B cell (primary cell): ENCODE measurements around the gene MUTYH. TPM values are rescaled to one million over a fixed set of nuclear protein-coding genes. Genes with fewer than 3 reads are reported as not detected.

Experiments
- ATAC-seq: fragments of 200-7000 bp; cut with Tn5 transposase; one replicate; pipeline ENCODE4 v1.10.0; 2021; ENCODE audit warnings: low read depth, mild to moderate bottlenecking, moderate number of reproducible peaks, moderate library complexity
- CTCF ChIA-PET: fragments of 350-600 bp; sonication (Branson Sonifier 250); formaldehyde crosslinking; loops from one replicate; lab custom pipeline; 2021; ENCODE audit warnings: antibody characterized with exemption, inconsistent platforms; lab: Charles Lee
- POLR2A ChIA-PET: fragments of 350-600 bp; sonication (Branson Sonifier 250); formaldehyde crosslinking; loops from one replicate; lab custom pipeline; 2021; ENCODE audit warnings: antibody characterized with exemption; lab: Charles Lee
- DNase-seq: peaks from one replicate; pipeline ENCODE4 v3.0.0; 2013
- H2AFZ ChIP-seq: 2 replicates; pipeline ENCODE4 v1.6.1; 2012; ENCODE audit warnings: mild to moderate bottlenecking, low read depth, low read length; ENCODE audit not compliant: insufficient read depth, poor library complexity, severe bottlenecking
- H3K27ac ChIP-seq, 2 donors: 1 replicate in 1 of 2; 2 replicates in 1 of 2; pipeline ENCODE4 v1.5.1; 2012 to 2013; ENCODE audit warnings: low read length in 2 of 2, mild to moderate bottlenecking in 2 of 2, moderate library complexity in 1 of 2
- H3K27me3 ChIP-seq, 4 experiments: fragments of 200-600 bp in 1 of 4; sonication (generic) in 1 of 4; replicated peaks in 1 of 4; 1 replicate in 2 of 4; 2 replicates in 2 of 4; pipeline versions ENCODE4 v1.6.1 to v1.7.0; 2013 to 2016; ENCODE audit warnings: low read length in 3 of 4, mild to moderate bottlenecking in 2 of 4, mixed read lengths in 1 of 4, moderate library complexity in 1 of 4; ENCODE audit not compliant: insufficient read depth in 4 of 4, control insufficient read depth in 3 of 4; ENCODE audit errors: control extremely low read depth in 1 of 4
- H3K36me3 ChIP-seq, 2 experiments: replicated peaks in 1 of 2; 1 replicate in 1 of 2; 2 replicates in 1 of 2; pipeline versions ENCODE4 v1.6.1 to v1.7.1; 2013; ENCODE audit warnings: low read length in 1 of 2; ENCODE audit not compliant: insufficient read depth in 2 of 2, control insufficient read depth in 1 of 2; ENCODE audit errors: control extremely low read depth in 1 of 2, extremely low read depth in 1 of 2
- H3K4me1 ChIP-seq, 2 donors: fragments of 200-600 bp in 1 of 2; sonication (generic) in 1 of 2; 1 replicate in 1 of 2; 2 replicates in 1 of 2; pipeline versions ENCODE4 v1.5.1 to v1.6.1; 2013 to 2017; ENCODE audit warnings: low read length in 2 of 2; ENCODE audit not compliant: control insufficient read depth in 2 of 2, insufficient read depth in 2 of 2
- H3K4me2 ChIP-seq: replicated peaks from 2 replicates; pipeline ENCODE3; 2012; ENCODE audit warnings: mild to moderate bottlenecking, low read depth, low read length; ENCODE audit not compliant: poor library complexity, severe bottlenecking
- H3K4me3 ChIP-seq, 5 experiments: fragments of 200-600 bp in 1 of 5; sonication (generic) in 1 of 5; 1 replicate in 3 of 5; 2 replicates in 2 of 5; pipeline versions ENCODE4 v1.5.1 to v1.7.0; 2011 to 2016; ENCODE audit warnings: low read length in 4 of 5, mild to moderate bottlenecking in 4 of 5, low read depth in 2 of 5, control low read depth in 1 of 5, moderate library complexity in 1 of 5; ENCODE audit not compliant: insufficient read depth in 1 of 5; ENCODE audit errors: control extremely low read depth in 1 of 5, extremely low read depth in 1 of 5
- H3K79me2 ChIP-seq: fragments of 200-600 bp; sonication (generic); one replicate; pipeline ENCODE4 v1.6.0; 2016; ENCODE audit warnings: low read length; ENCODE audit not compliant: control insufficient read depth, insufficient read depth
- H3K9ac ChIP-seq: fragments of 200-600 bp; sonication (generic); 2 replicates; pipeline ENCODE4 v1.6.1; 2017; ENCODE audit warnings: mild to moderate bottlenecking, low read length, moderate library complexity
- H3K9me3 ChIP-seq, 3 donors: one replicate each; pipeline versions ENCODE4 v1.6.1 to v1.7.1; 2013; ENCODE audit warnings: low read length in 2 of 3; ENCODE audit not compliant: control insufficient read depth in 2 of 3, insufficient read depth in 1 of 3; ENCODE audit errors: control extremely low read depth in 1 of 3
- H4K20me1 ChIP-seq: 2 replicates; pipeline ENCODE4 v1.6.0; 2012; ENCODE audit warnings: mild to moderate bottlenecking, low read length; ENCODE audit not compliant: insufficient read depth, control insufficient read depth, poor library complexity, severe bottlenecking
- H3K27ac Mint-ChIP-seq: one replicate; pipeline ENCODE4 v1.8.0; 2021; ENCODE audit warnings: mixed read lengths
- H3K27me3 Mint-ChIP-seq: one replicate; pipeline ENCODE4 v1.8.0; 2021; ENCODE audit warnings: mixed read lengths
- H3K4me1 Mint-ChIP-seq: one replicate; pipeline ENCODE4 v1.8.0; 2021; ENCODE audit warnings: mixed read lengths
- H3K4me3 Mint-ChIP-seq: one replicate; pipeline ENCODE4 v1.8.0; 2021; ENCODE audit warnings: mixed read lengths
- H3K9me3 Mint-ChIP-seq: one replicate; pipeline ENCODE4 v1.8.0; 2022; ENCODE audit warnings: mixed read lengths; ENCODE audit not compliant: insufficient read depth
- EZH2 ChIP-seq: IDR thresholded peaks from 2 replicates; pipeline ENCODE4 v1.6.1; 2012; ENCODE audit warnings: borderline replicate concordance, low read depth, mild to moderate bottlenecking, moderate library complexity, low read length; ENCODE audit not compliant: insufficient read depth, poor library complexity, severe bottlenecking
- WGBS: methylation state at CpG from one replicate; pipeline ENCODE4 v1.1.5; 2013; ENCODE audit warnings: missing lambda C conversion rate; ENCODE audit not compliant: insufficient coverage; 5-methylcytosine and 5-hydroxymethylcytosine counted together
- intact Hi-C: fragments of 100-400 bp; cut with micrococcal nuclease; formaldehyde crosslinking; loops from one replicate; pipeline ENCODE4 v1.10.0; 2022
- polyA plus RNA-seq: library from polyadenylated mRNA; depleted of rRNA; stranded (reverse); fragments of >200 nt; gene quantifications from 2 replicates; pipeline ENCODE4 v1.2.3, GENCODE V29; 2012
- total RNA-seq, 2 donors: library from RNA; stranded (reverse); fragments of 120-200 nt in 1 of 2; gene quantifications; 1 replicate in 1 of 2; 2 replicates in 1 of 2; pipeline versions ENCODE4 v1.2.3 to v1.2.4, GENCODE V29; 2013 to 2022
- TF ChIP-seq, protein P1 (sequence below): fragments of 200-600 bp; IDR thresholded peaks from one replicate; pipeline ENCODE4 v1.8.0; 2022; ENCODE audit warnings: antibody characterized with exemption, mild to moderate bottlenecking

The MUTYH gene
- total and polyA plus RNA-seq, 2 donors (not counting 1 experiment from before 2014, with no cell fraction given): 65.0 to 68.5 TPM

DNA sequence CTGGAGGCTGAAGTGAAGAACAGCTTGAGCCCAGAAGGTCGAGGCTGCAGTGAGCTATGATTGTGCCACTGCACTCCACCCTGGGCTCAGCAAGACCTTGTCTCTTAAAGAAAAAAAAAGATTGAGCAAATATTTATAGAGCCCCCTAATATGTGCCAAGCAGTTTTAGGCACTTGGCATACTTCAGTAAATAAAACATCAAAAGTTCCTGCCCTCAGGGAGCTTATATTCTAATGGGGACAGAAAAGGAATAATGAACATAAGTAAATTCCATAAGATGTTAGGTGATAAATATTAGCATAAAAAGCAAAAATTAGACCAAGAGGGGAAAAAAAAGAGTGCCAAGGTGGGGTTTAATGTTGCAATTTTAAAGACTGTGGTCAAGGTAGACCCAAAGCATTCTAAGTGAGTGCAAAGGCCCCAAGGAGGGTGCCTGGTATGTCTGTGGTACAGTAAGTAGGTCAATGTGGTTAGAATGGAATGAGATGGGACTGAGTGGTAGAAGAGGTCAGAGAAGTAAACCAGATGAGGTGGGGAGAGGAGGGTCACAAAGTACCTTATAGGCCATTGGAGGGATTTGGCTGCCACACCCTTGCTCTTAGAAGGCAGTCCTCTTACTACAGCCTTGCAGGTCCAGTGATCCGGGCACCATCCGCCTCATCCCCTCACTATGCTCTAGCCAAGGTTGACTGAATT lies 2.5 kb downstream of the MUTYH start:
- intact Hi-C loops: no loop called here
- Mint-ChIP-seq H3K4me1 (peaks cover 45% of the 10 kb centered on the region), H3K9me3 (no peaks in the 10 kb centered on the region), H3K27ac (no peak overlapping the region), H3K4me3 (peak overlapping the region; percentile 51), H3K27me3 (no peaks in the 10 kb centered on the region)
- no peaks in the 10 kb centered on the region for H4K20me1 ChIP-seq
- peaks cover 0 to 30% of the 10 kb centered on the region in 2 experiments for H3K36me3 ChIP-seq
- no peak overlapping the region for H3K4me3 ChIP-seq
- H3K4me2 ChIP-seq: no peak overlapping the region
- ChIA-PET CTCF (interaction anchor here (4.0 to 5.4 kb wide), 2 partner anchors 32 to 155 kb away, joined by 22 to 74 read pairs; partner anchors contain the start of gene TESK2), POLR2A (no interaction called here)
- DNase-seq (no peak), ATAC-seq (no peak)
- H3K79me2 ChIP-seq: peaks cover 18% of the 10 kb centered on the region
- no peak overlapping the region for H3K9ac ChIP-seq
- no peaks in the 10 kb centered on the region for H3K9me3 ChIP-seq
- no peak overlapping the region for H3K27ac ChIP-seq
- TF ChIP-seq, protein P1, sequence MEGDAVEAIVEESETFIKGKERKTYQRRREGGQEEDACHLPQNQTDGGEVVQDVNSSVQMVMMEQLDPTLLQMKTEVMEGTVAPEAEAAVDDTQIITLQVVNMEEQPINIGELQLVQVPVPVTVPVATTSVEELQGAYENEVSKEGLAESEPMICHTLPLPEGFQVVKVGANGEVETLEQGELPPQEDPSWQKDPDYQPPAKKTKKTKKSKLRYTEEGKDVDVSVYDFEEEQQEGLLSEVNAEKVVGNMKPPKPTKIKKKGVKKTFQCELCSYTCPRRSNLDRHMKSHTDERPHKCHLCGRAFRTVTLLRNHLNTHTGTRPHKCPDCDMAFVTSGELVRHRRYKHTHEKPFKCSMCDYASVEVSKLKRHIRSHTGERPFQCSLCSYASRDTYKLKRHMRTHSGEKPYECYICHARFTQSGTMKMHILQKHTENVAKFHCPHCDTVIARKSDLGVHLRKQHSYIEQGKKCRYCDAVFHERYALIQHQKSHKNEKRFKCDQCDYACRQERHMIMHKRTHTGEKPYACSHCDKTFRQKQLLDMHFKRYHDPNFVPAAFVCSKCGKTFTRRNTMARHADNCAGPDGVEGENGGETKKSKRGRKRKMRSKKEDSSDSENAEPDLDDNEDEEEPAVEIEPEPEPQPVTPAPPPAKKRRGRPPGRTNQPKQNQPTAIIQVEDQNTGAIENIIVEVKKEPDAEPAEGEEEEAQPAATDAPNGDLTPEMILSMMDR: no peak
- no peak for TF ChIP-seq EZH2
- no peak overlapping the region for H2AFZ ChIP-seq
- 97% methylated on average over 2 of the region's 3 CpGs for WGBS
- no peaks in the 10 kb centered on the region for H3K27me3 ChIP-seq
- peaks cover 20 to 33% of the 10 kb centered on the region in 2 donors for H3K4me1 ChIP-seq

GRCh38 chr1:45335855-45336324 lies 4.3 kb downstream of the MUTYH start:
- no peak for ATAC-seq
- H3K27ac ChIP-seq: no peak overlapping the region
- H3K4me1 ChIP-seq: peaks cover 8 to 15% of the 10 kb centered on the region in 2 donors
- no peaks in the 10 kb centered on the region for H3K27me3 Mint-ChIP-seq
- TF ChIP-seq, protein P1: no peak
- TF ChIP-seq EZH2: no peak
- no peak overlapping the region for H3K4me3 ChIP-seq
- no peaks in the 10 kb centered on the region for H3K9me3 Mint-ChIP-seq
- H3K4me2 ChIP-seq: no peak overlapping the region
- H3K36me3 ChIP-seq: peaks cover 0 to 34% of the 10 kb centered on the region in 2 experiments
- POLR2A ChIA-PET: no interaction called here
- H3K27me3 ChIP-seq: no peaks in the 10 kb centered on the region
- H3K27ac Mint-ChIP-seq: no peak overlapping the region
- WGBS: 98% methylated on average over 4 of the region's 4 CpGs
- no peaks in the 10 kb centered on the region for H4K20me1 ChIP-seq
- peaks cover 18% of the 10 kb centered on the region for H3K79me2 ChIP-seq
- no peak overlapping the region for H3K9ac ChIP-seq
- H2AFZ ChIP-seq: no peak overlapping the region
- H3K4me3 Mint-ChIP-seq: no peak overlapping the region
- CTCF ChIA-PET: no interaction called here
- intact Hi-C loops: no loop called here
- H3K9me3 ChIP-seq: no peaks in the 10 kb centered on the region
- no peak for DNase-seq
- peaks cover 32% of the 10 kb centered on the region for H3K4me1 Mint-ChIP-seq
